Liver (tissue), 9 donors: ENCODE results near the gene STAC2. TPM values are rescaled to one million over a fixed set of nuclear protein-coding genes. Genes with fewer than 3 reads are reported as not detected.

Source experiments
- DNase-seq: peaks from one replicate; pipeline ENCODE4 v3.0.0-alpha.2; 2017; ENCODE audit warnings: low spot score
- H3K27ac ChIP-seq, 2 donors: one replicate each; pipeline ENCODE4 v1.7.0; 2013; ENCODE audit warnings: inconsistent platforms in 2 of 2, low read length in 2 of 2, control low read depth in 1 of 2, low read depth in 1 of 2, mild to moderate bottlenecking in 1 of 2
- H3K27me3 ChIP-seq, 4 donors: one replicate each; pipeline versions ENCODE4 v1.6.1 to v1.7.0; 2013; ENCODE audit warnings: low read length in 3 of 4, inconsistent platforms in 1 of 4, mild to moderate bottlenecking in 1 of 4, moderate library complexity in 1 of 4; ENCODE audit not compliant: control insufficient read depth in 4 of 4, insufficient read depth in 4 of 4
- H3K36me3 ChIP-seq, 4 donors: one replicate each; pipeline versions ENCODE4 v1.6.1 to v1.7.0; 2013; ENCODE audit warnings: low read length in 3 of 4, mild to moderate bottlenecking in 3 of 4, low read depth in 1 of 4, moderate library complexity in 1 of 4; ENCODE audit not compliant: control insufficient read depth in 4 of 4, insufficient read depth in 3 of 4
- H3K4me1 ChIP-seq, 4 donors: one replicate each; pipeline versions ENCODE4 v1.6.1 to v1.7.0; 2013; ENCODE audit warnings: low read length in 3 of 4, mild to moderate bottlenecking in 3 of 4, moderate library complexity in 1 of 4; ENCODE audit not compliant: control insufficient read depth in 4 of 4, insufficient read depth in 4 of 4
- H3K4me3 ChIP-seq, 3 donors: one replicate each; pipeline versions ENCODE4 v1.6.1 to v1.7.0; 2013; ENCODE audit warnings: low read length in 3 of 3, control low read depth in 1 of 3, low read depth in 1 of 3, mild to moderate bottlenecking in 1 of 3
- H3K9ac ChIP-seq, 2 donors: one replicate each; pipeline ENCODE4 v1.7.0; 2013; ENCODE audit warnings: low read length in 2 of 2, mild to moderate bottlenecking in 2 of 2, moderate library complexity in 2 of 2, control low read depth in 1 of 2, low read depth in 1 of 2
- H3K9me3 ChIP-seq, 4 donors: one replicate each; pipeline versions ENCODE4 v1.6.1 to v1.7.0; 2013; ENCODE audit warnings: low read length in 3 of 4; ENCODE audit not compliant: control insufficient read depth in 4 of 4
- ATF3 ChIP-seq: IDR thresholded peaks from 2 replicates; pipeline ENCODE4 v1.6.1; 2016; ENCODE audit warnings: antibody characterized with exemption
- CTCF ChIP-seq: fragments of 150-350 bp; IDR thresholded peaks from 2 replicates; pipeline ENCODE4 v1.5.1; 2017; ENCODE audit warnings: improper control_type of control experiment, low read depth, low read length; ENCODE audit not compliant: missing input control
- EGR1 ChIP-seq, 2 donors: IDR thresholded peaks; 2 replicates each; pipeline ENCODE4 v1.6.1; 2016 to 2018; ENCODE audit warnings: antibody characterized with exemption in 2 of 2, low read depth in 2 of 2
- FOXA1 ChIP-seq: IDR thresholded peaks from 2 replicates; pipeline ENCODE4 v1.6.1; 2016; ENCODE audit warnings: antibody characterized with exemption
- FOXA2 ChIP-seq: IDR thresholded peaks from 2 replicates; pipeline ENCODE4 v1.6.1; 2016; ENCODE audit warnings: antibody characterized with exemption
- GABPA ChIP-seq, 2 donors: IDR thresholded peaks in 1 of 2; conservative IDR thresholded peaks in 1 of 2; 2 replicates each; pipeline ENCODE4 v1.6.1; 2016; ENCODE audit warnings: antibody characterized with exemption in 2 of 2, mild to moderate bottlenecking in 1 of 2, moderate library complexity in 1 of 2
- HNF4G ChIP-seq: IDR thresholded peaks from 2 replicates; pipeline ENCODE4 v1.6.1; 2016; ENCODE audit warnings: antibody characterized with exemption
- MAX ChIP-seq: IDR thresholded peaks from 2 replicates; pipeline ENCODE4 v1.6.1; 2016; ENCODE audit warnings: antibody characterized with exemption
- RAD21 ChIP-seq, 2 donors: IDR thresholded peaks; 2 replicates each; pipeline ENCODE4 v1.6.1; 2016; ENCODE audit warnings: antibody characterized with exemption in 2 of 2, mild to moderate bottlenecking in 2 of 2
- REST ChIP-seq: IDR thresholded peaks from 2 replicates; pipeline ENCODE4 v1.6.1; 2016; ENCODE audit warnings: antibody characterized with exemption, mild to moderate bottlenecking
- RXRA ChIP-seq, 2 donors: IDR thresholded peaks; 2 replicates each; pipeline ENCODE4 v1.6.1; 2017 to 2018; ENCODE audit warnings: antibody characterized with exemption in 2 of 2, mild to moderate bottlenecking in 1 of 2
- TAF1 ChIP-seq: conservative IDR thresholded peaks from 2 replicates; pipeline ENCODE4 v1.6.1; 2016; ENCODE audit warnings: antibody characterized with exemption, mild to moderate bottlenecking
- YY1 ChIP-seq: IDR thresholded peaks from 2 replicates; pipeline ENCODE4 v1.6.1; 2016; ENCODE audit warnings: antibody characterized with exemption, mild to moderate bottlenecking
- WGBS: extraction: QIAGEN DNeasy Blood & Tissue Kit; methylation state at CpG from one replicate; pipeline ENCODE4 v1.1.7; 2013; 5-methylcytosine and 5-hydroxymethylcytosine counted together
- polyA plus RNA-seq, 2 donors: library from polyadenylated mRNA; stranded (reverse) in 1 of 2; unstranded in 1 of 2; fragments of 200-250 nt in 1 of 2; fragments of >200 nt in 1 of 2; fragmentation: Nextera tagmentation in 1 of 2; extraction: Ambion mirVana in 1 of 2; gene quantifications; one replicate each; pipeline versions ENCODE4 v1.2.1 to v1.2.3, GENCODE V29; 2013 to 2015
- total RNA-seq, 2 donors: library from RNA; depleted of rRNA; stranded (reverse); fragments of >200 nt; gene quantifications; one replicate each; pipeline ENCODE4 v1.2.3, GENCODE V29; 2014
- donor health status: healthy.
- donor health status: healthy.
- donor health status: healthy.
- donor health status: healthy.
- donor health status: healthy.

The STAC2 gene
- total and polyA plus RNA-seq, 4 donors = not detected

- H3K27me3 ChIP-seq = no peaks in the 10 kb centered on the region
- H3K4me1 ChIP-seq = peaks cover 0 to 10% (median 6%) of the 10 kb centered on the region in 4 donors
- H3K27ac ChIP-seq = no peak overlapping the region
- H3K9ac ChIP-seq = no peak overlapping the region
- peak; percentile 49 for DNase-seq
- no peak overlapping the region for H3K4me3 ChIP-seq
- no peaks in the 10 kb centered on the region for H3K9me3 ChIP-seq
- no peaks in the 10 kb centered on the region for H3K36me3 ChIP-seq
- WGBS = 55% methylated on average over 20 of the region's 20 CpGs
- peak in 1 of 2 donors; percentile 66 for TF ChIP-seq RAD21 (IDR thresholded peaks at IDR 0.05)
- no peak for TF ChIP-seq EGR1 (IDR thresholded peaks at IDR 0.05; ENCODE audit: low read depth in 2 of 2)
- TF ChIP-seq MAX = no peak
- TF ChIP-seq FOXA1 = no peak
- peak; percentile 40 for TF ChIP-seq CTCF
Observed at GRCh38 chr17:39194089-39194984, 31.4 kb downstream of the STAC2 start.

GRCh38 chr17:39193346-39193745, 32.4 kb downstream of the STAC2 start:
- Histone ChIP-seq H3K36me3 (no peaks in the 10 kb centered on the region), H3K9ac (no peak overlapping the region), H3K4me1 (peaks cover 0 to 8% (median 4%) of the 10 kb centered on the region in 4 donors), H3K4me3 (no peak overlapping the region), H3K9me3 (no peaks in the 10 kb centered on the region), H3K27me3 (no peaks in the 10 kb centered on the region), H3K27ac (no peak overlapping the region)
- no peak for DNase-seq
- TF ChIP-seq RXRA (IDR thresholded peaks at IDR 0.05) (no peak), HNF4G (no peak), YY1 (no peak), RAD21 (IDR thresholded peaks at IDR 0.05) (no peak), TAF1 (no peak), ATF3 (no peak), EGR1 (IDR thresholded peaks at IDR 0.05; ENCODE audit: low read depth in 2 of 2) (no peak), MAX (no peak), REST (no peak), FOXA2 (no peak), GABPA (IDR thresholded peaks at IDR 0.05 in 1 of 2, conservative IDR thresholded peaks at IDR 0.05 in 1 of 2) (no peak)
- WGBS = 87% methylated on average over 10 of the region's 10 CpGs
